Activated effector memory CD4-positive, alpha-beta T cell treated with anti-CD3 and anti-CD28 coated beads, Interleukin-2, amount 50 U/mL, for 16 hours (primary cell): ENCODE data around the gene SORCS2.

ENCODE experiments used
- DNase-seq: peaks from one replicate; pipeline ENCODE4 v3.0.0-alpha.2; 2020

The SORCS2 gene

DNA sequence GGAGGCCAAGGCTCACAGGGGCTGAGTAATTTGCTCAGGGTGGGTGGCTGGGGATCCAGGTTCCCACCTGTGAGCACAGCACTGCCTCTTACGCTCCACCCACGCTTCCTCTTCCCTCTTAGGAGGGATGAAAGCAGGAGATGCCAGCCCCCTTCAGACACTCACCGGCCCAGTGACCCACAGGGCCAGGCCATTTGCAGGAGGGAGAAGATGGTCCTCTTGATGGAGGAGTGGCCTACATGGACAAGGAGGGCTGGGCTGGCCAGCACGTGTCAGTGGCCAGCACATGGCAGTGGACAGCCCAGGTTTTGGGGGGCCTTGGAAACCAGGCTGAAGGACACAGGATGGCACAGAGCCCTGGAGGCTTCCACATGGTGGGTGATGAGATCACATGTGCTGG lies 350.4 kb downstream of the SORCS2 start:
- no peak for DNase-seq

DNA sequence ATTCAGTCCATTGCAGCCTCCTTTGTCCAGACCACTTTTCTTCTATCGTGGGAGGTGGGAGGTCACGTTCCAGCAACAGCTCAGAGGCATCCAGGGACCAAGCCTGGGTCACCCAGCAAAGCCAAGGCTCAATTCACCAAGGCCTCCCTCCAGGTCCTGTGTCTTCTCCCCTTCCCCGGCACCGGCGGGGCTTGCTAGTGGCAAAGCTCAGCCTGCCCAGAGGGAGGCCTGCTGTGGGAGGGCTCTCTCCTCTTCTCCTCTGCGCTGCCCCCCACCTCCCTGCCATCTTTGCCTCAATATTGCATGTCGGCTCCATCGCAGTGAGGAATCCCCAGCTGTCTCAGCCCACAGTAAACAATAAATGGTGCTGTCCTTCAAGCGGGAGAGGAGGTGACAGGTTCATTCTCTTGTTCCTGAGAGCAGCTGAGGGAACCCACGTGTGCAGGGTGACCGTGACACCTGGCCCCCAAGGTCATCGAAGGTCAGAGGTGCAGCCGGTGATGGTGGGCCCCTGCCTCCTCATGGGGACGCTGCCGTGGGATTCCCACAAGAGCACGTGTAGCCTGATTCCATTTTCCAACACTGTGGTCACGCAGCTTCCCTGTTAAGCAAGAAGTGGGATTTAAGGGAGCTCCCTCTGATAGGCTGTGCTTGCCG lies 353.9 kb downstream of the SORCS2 start:
- no peak for DNase-seq

DNA sequence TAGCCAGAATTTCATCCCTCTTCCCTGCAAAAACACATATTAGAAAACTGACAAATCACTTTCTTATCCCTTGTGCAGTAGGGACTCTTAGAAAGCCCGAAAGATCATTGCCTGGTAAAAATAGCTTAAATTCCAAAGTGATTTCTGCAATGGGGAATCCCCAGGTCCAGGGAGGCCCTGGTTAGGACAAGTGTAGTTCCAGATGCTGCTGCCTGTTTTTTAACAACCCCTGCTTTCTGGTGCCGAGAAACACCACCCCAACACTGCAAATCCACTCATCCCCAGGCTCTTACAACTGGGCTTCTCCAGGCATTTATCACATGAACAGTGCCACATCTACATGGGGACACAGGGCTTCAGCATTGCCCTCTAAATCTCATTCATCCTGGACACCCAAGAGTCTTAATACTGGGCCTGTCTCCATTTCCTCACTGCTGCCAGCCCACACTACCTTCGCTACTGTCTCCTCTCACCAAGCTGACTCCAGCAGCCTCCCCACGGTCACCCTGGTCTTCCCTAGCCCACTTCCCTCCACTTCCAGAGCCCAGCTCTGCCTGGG lies 354.6 kb downstream of the SORCS2 start:
- DNase-seq = no peak

DNA sequence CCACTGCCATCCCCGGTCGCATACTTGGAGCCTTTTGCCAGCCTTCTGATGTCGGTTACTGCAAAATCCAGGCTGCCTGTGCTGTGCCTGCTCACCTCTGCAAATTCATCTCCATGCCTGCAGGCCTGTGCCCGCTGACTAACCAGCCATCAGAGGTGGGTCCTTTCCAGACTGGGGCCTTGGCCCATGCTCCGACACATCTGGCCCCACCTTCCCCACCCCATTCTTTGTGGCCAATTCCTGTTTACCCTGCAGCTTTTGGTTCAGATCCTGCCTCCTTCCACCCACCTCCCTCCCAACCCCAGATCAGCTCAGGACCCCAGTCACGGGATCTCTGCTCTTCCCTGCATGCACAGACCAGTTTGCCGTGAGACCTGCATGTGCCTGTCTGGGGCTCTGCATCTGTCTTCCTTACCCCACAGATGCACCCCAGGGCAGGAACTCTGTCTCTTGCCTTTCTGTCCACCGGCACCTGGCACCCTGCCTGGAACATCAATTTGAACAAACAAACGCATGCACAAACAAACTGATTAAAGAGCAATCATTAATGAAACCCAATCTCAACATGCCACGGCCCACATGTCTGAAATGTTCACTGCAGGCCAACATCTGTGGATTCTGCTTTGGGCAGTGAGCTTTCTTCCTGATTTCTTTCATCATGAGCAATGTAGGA lies 355.2 kb downstream of the SORCS2 start:
- no peak for DNase-seq

DNA sequence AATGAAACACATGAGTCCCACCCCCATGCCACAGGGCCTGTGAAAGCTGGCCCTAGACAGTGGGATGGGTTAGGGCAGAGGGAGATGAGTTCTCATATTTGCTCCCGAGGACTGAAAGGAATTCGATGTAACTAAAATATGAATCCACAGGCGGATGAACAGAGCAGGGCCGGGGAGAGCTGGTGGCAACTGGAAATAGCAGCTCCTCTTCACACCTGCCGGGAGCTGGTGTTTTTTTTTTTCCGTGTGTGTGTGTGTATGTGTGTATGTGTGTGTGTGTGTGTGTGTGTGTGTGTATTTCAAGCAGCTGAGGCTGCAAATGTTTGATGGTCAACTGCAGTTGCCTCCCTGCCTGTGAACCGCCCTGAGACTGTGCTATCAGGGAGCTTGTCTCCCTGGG lies 357.5 kb downstream of the SORCS2 start:
- no peak for DNase-seq

DNA sequence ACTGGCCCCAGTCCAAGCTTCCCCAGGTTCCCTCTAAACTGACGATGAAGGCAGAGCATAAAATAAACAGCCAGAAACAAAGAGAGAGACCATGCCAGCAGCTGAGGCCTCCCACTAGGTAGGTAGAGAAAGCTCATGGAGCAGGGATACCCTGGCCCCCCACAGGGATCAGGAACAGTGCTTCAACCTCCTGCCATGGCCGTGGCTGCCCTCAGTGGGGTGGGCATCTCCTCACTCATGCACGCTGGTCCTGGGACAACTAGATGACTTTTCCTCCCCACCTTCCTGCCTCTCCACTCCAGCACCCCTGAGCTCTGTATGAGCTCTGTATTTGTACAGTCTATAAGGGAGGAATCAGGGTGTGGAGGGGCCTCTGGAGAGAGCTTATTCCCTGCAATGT lies 360.1 kb downstream of the SORCS2 start:
- no peak for DNase-seq

DNA sequence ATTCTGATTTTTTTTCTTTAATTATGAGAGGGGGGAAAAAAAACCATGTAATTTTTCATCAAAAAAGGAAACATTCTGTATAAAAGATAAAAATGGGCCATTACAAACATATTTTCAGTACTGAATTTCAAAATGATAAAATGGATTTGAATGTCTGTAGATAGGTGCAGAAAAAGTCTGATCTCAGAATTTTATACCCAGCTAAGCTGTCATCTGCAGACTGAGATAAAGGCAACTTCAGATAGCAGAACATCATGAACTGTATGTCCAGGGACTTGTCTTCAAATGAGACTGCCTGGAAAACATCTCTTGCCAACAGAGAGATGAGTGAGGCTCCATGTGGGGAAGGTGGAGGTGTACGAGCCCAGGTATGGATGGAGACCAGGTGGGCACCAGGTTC lies 360.9 kb downstream of the SORCS2 start:
- no peak for DNase-seq

DNA sequence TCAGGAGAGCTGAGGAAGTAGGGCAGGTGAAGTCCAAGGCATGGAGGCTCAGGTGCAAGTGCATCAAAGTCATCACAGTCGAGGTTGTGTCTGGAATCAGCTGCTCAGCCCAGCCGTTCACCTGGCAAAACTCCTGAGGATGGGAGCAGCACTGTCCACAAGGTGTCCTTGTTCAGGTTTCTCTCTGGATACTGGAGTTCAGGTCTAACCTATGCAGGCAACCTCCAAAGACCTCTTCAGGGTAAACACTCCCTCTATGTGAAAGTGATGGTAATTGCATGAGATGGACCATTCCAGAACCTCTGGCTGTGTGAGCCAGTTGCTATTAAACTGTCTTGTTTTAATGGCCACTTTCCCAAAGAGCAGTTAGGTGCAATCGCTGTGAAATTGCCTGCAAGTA lies 362.6 kb downstream of the SORCS2 start:
- DNase-seq = no peak

DNA sequence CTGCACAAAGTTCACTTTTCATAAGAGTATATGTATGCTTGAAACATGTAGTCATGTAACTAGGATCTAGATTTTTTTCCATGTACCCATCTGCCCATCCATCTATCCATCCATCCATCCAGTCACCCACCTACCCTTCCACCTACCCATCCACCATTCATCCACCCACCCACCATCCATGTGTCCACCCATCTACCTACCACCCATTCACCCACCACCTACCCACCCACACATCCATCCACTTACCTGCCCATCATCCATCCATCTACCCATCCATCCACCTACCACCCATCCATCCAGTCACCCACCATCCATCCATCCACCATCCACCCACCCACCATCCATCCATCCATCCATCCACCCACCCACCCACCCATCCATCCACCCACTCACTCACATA lies 364.2 kb downstream of the SORCS2 start:
- DNase-seq = no peak

DNA sequence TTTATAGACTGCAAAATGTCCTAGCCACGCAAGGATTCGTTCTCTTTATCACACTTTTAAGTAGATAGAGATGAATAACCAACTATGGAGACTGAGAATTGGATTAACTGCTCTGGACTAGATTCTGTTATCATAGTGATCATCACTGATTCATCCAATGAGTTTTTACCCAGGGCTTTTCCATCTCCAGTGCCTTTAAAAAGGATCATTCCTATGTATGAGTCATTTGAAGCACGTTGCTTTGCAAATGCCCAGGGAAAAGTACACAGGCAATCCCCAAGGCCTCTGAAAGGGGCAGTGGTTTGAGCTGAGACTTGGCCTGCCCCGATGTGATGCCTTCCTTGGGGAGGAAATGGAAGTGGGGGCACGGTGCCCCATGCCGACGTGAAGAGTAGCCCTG lies 365.1 kb downstream of the SORCS2 start:
- DNase-seq = no peak

DNA sequence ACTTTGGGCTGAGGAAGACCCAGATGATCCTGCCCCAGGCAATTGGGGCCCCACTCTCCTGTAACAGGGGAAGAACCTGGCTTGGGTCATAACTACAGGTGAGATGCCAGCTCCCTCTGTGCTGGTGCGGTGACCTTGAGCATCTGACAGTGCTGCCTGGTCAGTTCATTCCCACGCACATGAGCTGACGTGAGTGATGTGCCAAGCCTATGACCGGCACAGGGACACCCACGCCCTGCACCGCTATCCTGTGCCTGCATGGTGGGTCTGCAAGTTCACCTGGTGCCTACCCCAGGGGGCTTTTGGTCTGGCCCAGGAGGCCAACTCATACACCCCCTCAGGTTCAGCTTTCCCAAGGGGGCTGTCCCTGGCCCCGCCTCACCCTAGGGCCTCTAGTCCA lies 366.1 kb downstream of the SORCS2 start:
- peak; percentile 45 for DNase-seq

DNA sequence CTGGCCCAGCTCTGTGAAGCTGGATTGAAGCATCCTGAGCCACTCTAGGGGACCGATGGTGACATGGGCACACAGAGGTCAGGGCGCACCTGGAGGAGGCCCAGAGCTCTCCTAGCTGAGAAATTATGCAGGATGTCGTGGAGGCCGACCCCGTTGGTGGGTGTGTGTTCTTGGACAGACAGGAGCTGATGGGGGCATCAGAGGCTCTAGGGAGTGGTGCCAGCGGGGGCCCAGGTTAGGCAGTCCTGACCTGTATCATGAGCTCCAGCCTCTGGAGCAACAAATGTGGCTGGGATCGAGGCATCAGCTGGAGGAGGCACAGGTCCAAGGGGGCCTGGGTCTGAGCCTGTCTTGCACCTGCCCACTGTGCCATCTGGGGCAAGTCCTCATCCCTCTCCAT lies 367.0 kb downstream of the SORCS2 start:
- peak; percentile 34 for DNase-seq

DNA sequence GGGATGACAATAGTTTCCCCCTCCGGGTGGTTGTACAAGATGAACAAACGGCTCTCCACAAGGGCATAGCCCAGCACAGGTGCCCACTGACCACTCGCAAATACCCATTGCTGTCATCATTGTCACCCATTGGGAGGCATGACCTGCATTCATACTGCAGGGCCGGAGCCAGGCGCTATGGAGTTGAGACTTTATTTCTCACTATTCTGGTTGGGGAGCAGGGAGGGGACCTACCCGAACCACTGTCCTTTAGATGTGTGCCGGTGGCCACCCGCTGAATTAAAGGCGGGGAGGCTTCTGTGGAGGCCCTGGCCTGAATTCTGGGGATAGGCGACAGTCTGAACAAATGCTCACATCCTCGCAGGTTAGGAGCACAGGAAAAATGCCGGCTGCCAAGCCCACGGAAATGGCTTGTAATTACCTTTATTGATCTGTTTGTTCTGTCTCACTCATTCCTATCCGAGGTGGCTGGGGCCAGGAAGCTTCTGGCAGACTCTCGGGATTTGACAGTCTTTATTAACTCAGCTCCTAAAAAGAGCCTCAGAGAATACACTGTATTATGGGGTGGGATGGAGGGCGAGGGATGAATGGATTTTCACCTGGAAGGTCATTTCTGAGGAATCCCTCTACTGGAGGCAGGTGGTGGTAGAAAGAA lies 367.5 kb downstream of the SORCS2 start:
- DNase-seq = peak; percentile 17

DNA sequence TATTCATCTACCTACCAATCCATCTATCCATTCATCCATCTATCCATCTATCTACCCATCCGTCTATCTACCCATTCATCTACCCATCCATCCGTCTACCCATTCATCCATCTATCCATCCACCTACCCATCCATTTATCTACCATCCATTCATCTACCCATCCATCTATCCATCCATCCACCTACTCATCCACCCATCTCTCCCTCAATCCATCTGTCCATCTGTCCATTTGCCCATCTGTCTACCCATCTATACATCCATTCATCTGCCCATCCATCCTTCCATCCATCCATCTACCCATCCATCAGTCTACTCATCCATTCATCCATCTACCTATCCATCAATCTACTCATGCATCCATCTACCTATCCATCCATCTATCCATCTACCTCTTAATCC lies 369.2 kb downstream of the SORCS2 start:
- DNase-seq = no peak

DNA sequence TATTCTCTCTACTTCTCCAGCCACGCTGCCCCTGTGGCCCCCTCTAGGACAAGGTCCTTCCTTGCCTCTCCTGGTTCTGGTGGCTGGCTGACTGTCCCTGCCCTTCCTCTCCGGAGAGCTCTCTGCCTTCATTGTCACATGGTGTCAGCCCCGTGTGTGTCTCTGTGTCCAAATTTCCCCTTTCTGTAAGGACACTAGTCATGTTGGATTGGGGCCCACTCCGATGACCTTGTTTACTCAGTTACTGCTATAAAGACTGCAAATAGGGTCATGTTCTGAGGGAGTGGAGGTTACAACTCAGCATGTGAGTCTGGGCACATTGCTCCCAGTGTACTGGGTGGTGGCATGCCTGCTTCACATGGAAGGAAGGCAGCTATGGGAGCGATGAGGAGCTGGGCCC lies 371.9 kb downstream of the SORCS2 start:
- no peak for DNase-seq

DNA sequence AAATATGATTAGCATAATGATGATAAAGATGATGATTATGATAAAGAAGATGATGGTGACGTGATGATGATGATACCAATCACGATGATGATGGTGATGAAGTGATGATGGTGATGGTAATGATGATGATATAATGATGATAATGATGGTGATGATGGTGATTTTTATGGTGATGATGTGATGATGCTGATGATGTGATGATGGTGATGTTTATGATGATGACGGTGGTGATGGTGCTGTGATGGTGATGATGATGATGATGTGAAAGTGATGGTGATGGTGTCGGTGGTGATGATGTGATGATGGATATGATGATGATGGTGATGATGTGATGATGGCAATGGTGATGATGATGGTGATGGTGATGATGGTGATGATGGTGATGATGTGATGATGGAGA lies 373.1 kb downstream of the SORCS2 start:
- no peak for DNase-seq

DNA sequence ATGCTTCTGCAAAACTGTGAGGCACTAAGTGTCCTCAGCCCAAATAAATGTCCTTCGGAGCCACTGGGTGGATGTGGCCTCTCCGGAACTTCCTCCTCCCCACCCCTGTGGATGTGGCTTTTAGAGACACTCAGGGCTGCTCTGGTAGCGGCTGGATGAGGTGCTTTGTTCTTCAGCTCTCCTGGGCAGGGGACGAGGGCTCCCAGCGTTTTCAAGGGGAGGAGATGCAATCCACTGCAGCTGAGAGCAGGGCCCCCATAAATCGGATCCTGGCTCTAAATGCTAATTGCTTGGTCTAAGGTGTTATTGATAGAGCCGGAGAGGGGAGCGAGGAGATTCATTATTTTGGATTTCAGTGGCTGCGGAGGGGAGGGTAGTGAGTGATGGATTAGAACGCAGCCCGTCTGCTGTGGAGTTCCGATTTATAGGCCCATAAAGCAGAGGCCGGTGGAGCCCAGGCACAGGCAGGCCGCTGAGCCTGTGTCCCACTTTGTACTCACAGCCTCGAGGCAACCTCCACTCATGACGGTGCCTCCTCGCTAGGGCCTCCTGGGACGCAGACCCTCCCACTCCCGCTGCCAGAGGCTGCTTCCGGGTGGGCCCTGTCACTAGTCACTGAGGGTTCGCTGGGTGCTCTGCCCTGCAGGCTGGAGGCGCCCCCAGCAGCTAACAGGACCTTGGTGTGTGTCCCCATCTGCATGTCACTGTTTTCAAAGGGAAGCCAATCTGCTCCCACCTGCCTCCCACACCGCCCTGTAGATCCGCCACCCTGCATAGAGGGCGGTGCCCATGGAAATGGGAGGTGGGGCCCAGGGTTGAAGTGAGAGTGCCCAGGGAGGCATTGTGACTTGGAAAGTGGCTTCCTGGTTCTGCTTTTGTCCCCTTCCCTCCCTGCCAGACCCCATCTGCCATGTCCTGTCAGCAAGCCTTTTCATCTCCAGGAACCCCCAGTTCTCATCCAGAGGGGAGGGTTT lies 377.8 kb downstream of the SORCS2 start:
- no peak for DNase-seq

DNA sequence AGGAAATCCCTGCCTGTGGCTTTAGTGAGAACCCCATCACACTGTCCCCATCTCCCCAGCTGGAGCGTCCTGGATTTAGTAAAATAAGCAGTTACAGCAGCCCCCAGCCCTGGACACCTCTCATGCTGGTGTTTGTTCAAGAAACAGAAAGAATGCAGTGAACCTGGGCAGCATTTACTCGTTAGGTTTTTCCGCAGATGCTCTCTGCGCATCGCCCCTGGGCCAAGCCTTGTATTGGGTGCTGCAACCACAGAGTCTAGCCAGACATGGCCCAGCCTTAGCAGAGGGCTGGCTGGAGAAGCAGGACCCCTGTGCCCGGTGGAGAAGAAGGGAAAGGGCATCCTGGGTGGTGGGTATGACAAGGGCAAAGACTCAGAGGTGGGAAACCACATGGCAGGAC lies 378.7 kb downstream of the SORCS2 start:
- no peak for DNase-seq

DNA sequence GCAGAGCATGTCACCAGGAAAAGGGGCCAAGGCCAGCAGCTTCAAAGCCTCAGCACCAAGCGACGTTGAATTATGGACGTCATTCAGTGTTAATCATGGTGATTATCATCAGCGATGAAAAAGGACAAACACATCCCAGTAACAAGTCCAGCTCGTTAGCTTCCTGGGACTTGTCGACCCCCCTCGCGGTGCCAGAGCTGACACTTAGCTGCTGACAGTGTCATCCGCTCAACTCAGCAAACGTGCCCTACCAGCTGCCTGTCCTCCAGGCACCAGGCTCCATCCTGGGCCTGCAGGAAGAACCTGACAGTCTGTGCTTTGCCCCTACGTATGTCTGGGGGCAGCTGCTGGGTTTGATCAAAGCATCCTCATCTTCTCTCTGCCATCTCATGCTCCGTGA lies 379.4 kb downstream of the SORCS2 start:
- DNase-seq = no peak

DNA sequence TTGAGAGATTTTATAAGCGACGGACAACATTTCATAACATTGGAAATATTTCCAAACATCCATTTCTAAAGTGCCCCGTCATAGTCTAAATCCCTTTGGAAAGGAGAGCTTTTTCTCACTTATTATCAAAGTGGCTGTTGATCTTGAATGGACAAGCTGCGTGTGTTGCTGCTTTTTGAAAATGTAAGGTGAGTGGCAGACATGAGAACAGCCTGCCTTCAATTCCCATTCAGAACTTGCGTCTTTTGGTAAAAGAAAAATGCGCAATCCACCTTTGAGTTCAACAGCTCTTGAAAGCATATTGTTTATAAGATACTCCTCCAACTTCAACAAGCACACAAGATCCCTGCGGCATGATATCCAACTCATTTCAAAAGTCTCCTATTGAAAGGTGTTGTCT lies 380.6 kb downstream of the SORCS2 start:
- no peak for DNase-seq

DNA sequence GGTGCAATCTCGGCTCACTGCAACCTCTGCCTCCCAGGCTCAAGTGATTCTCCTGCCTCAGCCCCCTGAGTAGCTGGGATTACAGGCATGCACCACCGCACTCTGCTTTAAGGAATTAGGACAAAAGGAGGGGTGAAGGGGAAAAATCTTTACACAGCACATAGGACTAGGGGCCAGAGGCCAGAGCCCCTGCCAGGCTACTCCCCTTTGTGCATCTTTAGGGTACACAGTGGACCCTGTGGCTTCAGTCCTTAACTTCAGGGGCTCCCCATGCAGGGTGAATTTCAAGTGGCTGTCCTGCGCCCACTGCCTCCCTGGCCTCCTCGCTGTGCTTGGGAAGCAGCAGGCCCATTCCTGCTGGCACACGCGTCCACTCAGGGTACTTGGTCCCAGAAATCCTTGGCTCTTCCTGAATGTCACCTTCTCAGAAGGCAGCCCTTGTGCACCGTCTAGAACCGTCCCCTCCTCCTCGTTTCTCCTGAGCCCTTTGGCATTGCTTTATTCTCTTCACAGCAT lies 381.3 kb downstream of the SORCS2 start:
- DNase-seq = no peak

DNA sequence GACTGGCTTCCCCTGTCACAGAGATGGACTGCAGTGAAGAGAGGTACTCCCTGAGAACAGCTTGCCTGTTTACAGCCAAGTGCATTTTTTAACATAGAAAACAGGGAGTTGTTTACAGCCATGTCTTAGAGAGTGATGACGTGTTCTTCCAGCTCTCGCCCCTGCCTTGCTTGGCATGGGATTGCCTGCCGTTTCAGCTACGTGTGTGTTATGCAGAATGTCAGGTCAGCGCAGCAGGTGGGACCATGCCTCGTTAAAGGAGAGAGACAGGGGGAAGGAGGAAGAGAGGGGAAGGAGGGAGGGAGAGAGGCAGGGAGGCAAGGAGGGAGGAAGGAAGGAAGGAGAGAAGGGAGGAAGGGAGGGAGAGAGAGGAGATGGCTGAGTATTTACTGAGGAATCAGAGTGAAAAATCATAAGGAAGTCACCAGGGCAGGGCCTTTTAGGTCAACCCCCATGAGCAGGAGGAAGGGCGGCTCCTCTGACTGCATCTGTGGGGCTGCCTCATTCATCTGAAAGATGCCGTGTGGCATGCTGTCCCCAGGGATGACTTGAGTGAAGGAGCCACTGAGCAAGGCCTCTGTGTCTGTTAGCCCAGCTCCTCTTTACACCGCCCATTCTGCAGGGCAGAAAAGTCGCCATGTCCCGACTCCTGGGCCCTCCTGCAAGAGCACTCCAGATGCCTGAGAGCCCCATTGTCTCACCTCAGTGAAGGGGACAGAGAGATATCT lies 382.1 kb downstream of the SORCS2 start:
- no peak for DNase-seq
